Vagina (tissue), 2 donors: Measurements from ENCODE around the gene RMDN2.

ENCODE experiments used
- CTCF ChIP-seq, 3 experiments: fragments of 450-650 bp in 2 of 3; fragments of 200-600 bp in 1 of 3; sonication (generic) in 1 of 3; IDR thresholded peaks; one replicate each; pipeline ENCODE4 v1.5.1; 2017 to 2019; ENCODE audit warnings: antibody characterized with exemption in 3 of 3, mild to moderate bottlenecking in 2 of 3, moderate library complexity in 2 of 3
- POLR2AphosphoS5 ChIP-seq, 2 donors: sonication (generic); formaldehyde crosslinking; IDR thresholded peaks; one replicate each; pipeline ENCODE4 v1.9.0; 2017; ENCODE audit warnings: antibody characterized with exemption in 2 of 2, mild to moderate bottlenecking in 2 of 2, low read depth in 1 of 2; ENCODE audit not compliant: insufficient read depth in 1 of 2

GRCh38 chr2:37912616-37913015 lies 12.5 kb upstream of the RMDN2 start:
- TF ChIP-seq CTCF (IDR thresholded peaks at IDR 0.05) (no peak), POLR2AphosphoS5 (IDR thresholded peaks at IDR 0.05; ENCODE audit: insufficient read depth in 1 of 2, low read depth in 1 of 2) (no peak)
